HG03135 (cell line): ENCODE results near the gene HEATR3.
A peak's percentile ranks its signal among the peaks of the same experiment; 100 is the strongest.
"Not testable (repeated sequence)": the region's sequence is repeated elsewhere in the genome, so short reads cannot be mapped to it uniquely, and the experiment has no call there.

Experiments
- ATAC-seq: cut with Tn5 transposase; IDR thresholded peaks from one replicate; pipeline ENCODE4 v1.9.1; 2021; ENCODE audit warnings: mild to moderate bottlenecking, moderate library complexity; ENCODE audit not compliant: unreplicated experiment

HEATR3 gene

DNA sequence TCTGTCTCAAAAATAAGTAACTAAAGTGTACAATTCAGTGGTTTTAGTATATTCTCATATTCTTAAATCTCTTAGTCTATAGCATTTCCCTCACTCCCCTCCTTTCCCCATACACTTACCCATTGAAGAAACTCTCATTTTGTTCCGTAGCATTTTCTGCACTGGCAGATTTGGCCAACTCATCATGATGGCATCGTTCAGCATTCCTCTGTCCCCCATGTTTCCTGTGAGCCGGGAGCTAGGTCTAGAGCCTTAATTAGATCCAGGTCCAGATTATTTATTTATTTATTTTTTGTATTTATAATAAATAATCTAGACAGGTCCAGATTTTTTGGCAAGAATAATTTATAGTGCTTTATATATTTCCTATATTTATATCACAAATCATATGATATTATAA is 31.0 kb downstream of the HEATR3 start:
- no peak for ATAC-seq

DNA sequence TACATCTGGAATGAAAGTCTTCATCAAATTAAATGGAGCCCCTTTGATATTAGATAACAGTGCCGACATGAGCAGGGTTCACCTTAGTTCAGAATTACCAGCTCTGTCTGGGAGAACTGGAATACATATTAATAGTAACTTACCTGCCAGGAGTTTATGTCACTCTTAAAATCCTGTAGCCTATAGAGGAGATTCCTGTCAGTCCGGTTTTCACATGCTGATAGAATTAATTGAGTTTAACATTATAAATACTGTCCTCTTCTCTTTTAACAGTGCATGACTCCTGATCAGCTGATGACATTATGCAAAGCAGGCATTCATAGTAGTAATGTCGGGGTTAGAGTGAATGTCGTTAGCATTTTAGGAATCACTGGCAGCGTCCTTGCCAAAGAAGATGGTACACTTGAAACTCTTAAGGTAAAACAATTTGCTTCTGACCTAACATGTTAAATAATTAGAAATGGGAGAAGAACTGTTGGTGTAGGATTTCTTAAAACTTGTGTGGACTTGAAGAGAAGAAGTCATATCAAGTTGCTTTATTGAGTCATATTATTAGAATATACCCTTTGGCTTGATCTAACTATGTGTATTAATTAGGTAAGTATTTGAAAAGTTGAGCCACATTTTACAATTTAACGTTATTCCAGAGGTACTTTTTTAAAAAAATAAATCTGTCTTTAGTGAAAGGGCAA is 34.3 kb downstream of the HEATR3 start:
- no peak for ATAC-seq

DNA sequence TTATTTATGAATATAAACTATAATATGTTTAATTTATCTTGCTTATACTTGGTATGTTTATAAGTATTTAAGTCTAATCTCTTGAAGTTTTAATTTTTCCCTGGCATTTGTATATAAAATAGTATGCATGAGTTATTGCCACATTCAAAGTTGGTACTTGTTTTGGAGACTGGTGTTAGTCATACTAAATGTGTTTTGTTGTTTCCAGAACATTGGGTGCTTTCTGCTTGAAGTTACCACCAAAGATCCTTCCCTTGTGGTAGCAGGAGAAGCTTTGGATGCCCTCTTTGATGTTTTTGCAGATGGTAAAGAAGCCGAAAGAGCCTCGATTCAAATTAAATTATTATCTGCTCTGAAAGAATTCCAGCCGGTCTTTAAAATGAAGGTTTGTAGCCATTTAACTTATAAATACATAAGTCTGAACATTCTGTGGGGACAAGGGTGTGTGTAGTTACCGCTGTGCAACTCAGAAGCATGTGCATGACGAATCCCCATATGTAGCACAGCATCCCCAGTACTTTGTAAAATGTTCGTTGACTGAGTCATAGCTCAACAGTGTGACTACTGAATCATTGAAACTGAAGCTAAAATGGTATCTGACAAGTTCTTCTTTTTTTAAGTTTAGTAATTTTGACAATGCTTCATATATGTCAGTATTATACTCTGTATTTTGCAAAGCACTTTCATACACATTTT is 36.4 kb downstream of the HEATR3 start:
- no peak for ATAC-seq

DNA sequence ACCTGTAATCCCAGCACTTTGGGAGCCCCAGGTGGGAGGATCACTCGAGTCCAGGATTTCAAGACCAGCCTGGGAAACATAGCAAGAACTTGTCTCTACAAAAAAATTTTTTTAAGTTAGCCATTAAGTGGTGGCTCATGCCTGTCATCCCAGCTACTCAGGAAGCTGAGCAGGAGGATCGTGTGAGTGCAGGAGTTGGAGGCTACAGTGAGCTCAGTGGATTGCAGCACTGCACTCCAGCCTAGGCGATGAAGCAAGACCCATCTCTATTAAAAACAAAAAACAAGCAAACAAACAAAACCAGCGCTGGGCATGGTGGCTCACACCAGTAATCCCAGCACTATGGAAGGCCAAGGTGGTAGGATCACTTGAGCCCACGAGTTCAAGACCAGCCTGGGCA is 38.0 kb downstream of the HEATR3 start:
- ATAC-seq = no peak

GRCh38 chr16:50114357-50115129 is 48.8 kb downstream of the HEATR3 start:
- ATAC-seq = no peak

DNA sequence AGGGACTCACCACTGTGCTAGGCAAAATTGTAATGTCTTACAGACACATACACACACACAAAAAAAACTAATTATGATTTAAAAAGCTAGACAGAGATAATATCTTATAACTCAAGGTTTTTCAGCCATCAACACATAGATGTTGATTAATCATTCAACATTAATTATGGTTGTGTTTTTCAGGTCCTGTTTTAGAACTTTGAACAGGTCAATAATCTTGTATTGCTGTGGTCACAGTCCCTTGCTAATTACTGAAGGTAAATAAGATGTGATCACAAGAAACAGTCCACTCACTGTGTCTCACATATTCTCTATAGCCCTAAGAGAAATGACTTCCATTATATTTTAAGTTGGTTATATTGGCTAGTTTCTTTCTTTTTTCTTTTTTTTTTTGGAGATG is 54.9 kb downstream of the HEATR3 start:
- no peak for ATAC-seq

- ATAC-seq = peak; percentile 47
These were observed 55.5 kb downstream of the HEATR3 start for GRCh38 chr16:50121278-50121677.

DNA sequence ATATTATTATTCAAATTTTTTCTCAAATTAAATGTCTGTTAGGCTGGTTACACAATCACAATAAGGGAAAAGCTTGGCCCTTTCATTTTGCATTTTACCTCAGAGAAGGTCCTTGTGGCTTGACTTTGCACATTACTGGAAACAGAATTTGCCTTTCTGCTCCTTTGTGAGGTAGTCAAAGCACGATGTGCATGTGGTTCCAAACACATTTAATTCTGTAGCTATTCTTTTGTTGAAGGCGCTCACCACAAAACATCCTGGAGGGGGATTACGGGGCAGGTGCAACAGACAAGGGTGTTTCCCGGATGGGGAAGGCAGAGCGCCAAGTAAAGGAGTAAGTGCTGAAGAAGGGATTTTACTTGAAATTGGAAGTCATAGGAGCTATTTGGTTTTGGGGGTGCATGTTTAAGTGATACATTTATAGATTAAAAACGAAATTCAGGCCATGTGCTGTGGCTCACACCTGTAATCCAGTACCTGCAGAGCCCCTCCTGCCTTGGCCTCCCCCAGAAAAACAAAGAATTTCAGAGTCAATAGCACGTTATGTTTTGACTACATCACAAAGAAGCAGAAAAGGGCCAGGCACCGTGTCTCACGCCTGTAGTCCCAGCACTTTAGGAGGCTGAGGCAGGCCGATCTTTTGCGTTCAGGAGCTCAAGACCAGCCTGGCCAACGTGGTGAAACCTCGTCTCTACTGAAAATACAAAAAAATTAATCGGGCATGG is 56.1 kb downstream of the HEATR3 start:
- ATAC-seq = peak; percentile 56

DNA sequence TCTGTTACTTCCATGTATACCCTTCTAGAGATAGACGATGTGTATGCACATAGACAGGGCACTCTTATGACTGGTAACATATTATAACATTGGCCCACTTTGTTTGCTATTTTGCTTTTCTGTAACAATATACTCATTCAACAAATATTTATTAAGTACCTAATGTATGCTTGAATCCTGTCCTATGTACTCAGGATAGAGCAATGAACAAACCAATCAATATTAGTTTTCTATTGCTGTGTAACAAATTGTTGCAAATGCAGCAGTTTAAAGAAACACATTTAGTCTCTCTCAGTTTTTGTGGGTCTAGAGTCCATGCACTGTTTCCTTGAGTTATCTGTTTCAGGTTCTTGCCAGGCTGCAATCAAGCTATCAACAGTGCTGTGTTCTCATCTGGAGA is 57.6 kb downstream of the HEATR3 start:
- no peak for ATAC-seq

- ATAC-seq = no peak
These were observed 59.0 kb downstream of the HEATR3 start for GRCh38 chr16:50124769-50125168.

- no peak for ATAC-seq
These were observed 60.4 kb downstream of the HEATR3 start for GRCh38 chr16:50126183-50126582.

GRCh38 chr16:50132571-50132970 is 66.8 kb downstream of the HEATR3 start:
- ATAC-seq = not testable (repeated sequence)

DNA sequence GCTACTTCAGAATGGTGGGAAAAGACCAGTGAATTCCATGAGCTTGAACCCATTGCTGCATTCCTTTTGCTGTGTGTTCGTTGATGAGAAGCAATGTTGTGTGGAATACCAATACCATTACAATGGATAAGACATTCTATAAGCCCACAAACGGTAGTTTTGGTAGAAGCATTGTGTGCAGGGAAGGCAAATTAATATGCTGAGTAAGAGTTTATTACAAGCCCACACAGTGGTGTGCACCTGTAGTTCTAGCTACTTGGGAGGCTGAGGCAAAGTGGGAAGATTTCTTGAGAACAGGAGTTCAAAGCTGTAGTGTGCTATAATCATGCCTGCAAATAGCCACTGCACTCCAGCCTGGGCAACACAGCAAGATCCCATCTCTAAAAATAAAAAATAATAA is 67.4 kb downstream of the HEATR3 start:
- no peak for ATAC-seq

GRCh38 chr16:50136399-50136798 is 70.6 kb downstream of the HEATR3 start:
- ATAC-seq = no peak

DNA sequence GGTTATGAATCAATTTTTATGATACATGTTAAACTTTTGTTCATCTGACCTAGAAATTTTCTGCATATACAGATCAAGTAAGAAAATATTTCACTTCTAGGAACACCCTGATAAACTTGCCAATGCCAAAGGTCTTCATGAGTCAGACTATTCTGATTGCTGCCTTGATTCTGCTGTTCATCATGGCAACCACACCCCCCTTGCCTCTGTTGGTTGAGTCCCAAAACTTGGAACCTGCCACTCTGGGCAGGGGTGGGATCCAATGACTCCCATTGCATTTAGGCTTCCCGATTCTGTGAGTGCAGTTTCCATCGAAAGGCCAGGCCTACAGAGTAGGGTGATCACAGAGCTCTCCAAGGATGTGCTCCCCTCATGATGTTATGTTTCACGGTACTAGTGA is 71.5 kb downstream of the HEATR3 start:
- ATAC-seq = no peak

DNA sequence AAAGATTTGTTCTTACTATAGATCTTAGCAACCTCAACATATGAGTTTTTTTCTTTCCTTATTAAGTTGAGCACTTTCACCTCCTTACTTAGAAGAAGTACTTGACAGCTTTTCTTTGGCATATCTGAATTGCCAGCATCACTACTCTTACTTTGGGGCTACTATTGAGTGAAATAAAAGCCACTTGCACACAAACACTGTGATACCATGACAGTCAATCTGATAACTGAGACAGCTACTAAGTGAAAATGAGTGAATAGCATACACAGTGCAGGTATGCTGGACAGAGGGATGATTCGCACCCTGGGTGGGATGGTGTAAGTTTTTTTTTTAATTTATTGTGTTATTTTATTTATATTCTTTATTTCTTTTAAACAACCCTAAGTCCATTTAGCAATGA is 73.8 kb downstream of the HEATR3 start:
- ATAC-seq = no peak

DNA sequence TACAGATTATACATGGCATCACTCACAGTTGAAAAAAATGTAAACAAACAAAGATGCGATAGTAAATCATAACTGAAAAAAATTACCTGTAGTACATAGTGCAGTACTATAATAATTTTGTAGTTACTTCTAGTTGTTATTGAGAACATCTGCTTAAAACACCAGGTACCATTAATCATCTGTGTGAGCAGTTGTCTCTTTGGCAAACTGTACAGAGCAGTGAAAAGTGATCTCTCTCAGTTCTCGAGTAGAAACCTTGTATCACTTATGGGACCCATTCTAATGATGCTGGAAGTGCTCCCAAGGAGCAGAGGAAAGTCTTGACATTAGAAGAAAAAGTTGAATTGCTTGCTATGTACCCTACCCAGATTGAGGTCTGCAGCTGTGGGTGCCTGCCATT is 78.4 kb downstream of the HEATR3 start:
- ATAC-seq = no peak

DNA sequence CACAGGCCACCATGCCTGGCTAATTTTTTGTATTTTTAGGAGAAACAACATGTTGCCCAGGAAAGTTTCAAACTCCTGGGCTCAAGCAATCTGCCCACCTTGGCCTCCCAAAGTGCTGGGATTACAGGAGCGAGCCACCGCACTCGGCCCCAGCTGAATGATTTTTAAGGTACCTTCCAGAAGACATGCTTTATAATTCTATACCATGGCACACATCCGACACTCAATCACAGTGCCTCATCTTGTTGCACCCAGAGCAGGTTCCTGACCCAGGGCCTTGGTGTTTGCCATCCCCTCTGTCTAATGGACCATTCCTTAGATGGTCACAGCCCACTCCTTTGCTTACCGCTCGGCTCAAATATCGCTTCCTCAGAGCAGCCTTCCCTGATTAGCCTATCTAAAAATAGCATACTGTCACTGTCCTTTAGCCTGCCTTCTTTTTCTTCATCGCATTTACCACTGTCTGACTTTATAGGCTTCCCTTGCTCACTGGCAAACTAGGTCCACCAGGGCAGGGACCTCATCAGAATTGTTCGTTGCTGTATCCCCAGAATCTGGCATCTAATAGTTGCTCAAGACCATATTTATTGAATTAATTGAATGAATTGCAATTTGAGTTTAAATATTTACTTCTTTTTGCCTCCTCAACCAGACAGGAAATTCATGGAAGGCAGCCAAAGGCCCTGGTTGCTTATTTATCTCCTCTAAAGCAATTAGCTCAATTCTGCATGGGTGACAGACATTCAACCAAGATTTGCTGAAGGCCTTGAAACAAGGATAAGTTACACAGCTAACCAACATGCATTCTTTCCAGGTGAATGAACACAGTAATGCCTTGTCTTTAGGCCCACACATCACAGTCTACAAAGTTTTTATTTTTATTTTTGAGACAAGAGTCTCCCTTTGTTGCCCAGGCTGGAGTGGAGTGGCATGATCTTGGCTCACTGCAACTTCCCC is 81.0 kb downstream of the HEATR3 start:
- no peak for ATAC-seq

DNA sequence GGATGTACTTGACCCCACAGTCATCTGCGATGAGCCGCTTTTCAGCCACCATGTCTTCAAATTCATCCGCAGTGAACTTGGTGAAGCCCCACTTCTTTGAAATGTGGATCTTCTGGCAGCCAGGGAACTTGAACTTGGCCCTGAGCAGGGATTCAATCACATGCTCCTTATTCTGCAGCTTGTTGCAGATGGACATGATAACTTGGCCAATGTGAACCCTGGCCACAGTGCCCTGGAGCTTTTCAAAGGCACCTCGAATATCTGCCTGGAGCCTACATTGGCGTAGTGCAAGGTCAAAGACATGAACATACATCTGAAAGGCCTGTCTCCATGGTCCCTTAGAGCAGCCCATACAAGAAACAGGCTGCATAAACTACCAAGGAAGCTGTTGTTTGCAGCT is 85.6 kb downstream of the HEATR3 start:
- ATAC-seq = no peak

DNA sequence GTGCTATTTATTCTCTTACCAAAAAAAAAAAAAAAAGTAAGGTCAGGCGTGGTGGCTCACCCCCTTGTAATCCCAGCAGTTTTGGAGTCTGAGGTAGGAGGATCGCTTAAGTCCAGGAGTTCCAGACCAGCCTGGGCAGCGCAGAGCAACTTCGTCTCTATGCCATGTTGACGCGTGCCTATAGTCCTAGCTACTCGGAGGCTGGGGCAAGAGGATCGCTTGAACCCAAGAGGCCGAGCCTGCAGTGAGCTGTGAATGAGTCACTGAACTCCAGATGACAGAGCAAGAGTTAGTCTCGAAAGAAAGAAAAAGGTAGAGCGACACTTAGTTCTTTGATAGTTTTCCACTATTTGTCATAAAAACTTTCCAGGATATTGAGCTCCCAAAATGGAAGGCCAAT is 86.0 kb downstream of the HEATR3 start:
- ATAC-seq = no peak
